ENCODE measurements around the gene CCL16.

DNA sequence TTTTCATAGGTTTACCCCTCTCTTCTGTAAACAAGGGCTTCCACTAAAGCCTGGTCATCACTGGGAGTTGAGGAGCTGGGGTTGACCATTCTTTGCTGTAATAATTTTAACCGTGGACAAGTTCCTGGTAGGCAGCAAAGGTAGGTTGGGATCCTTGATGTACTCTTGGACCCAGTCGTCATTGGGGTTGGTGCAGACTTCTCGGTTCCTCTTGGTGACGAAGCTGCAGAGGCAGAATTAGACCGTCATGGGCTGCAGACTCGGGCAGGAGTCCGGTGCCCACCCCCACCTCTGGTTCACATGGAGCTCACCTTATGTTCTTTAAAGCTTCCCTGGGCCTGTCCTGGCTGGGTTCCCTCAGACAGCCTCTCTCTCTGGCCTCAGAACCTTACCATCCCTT lies 3.8 kb downstream of the CCL16 start:
- TF ChIP-seq POLR2A (IDR thresholded peaks at IDR 0.05; ENCODE audit: low read length) (no peak), GATA1 (IDR thresholded peaks at IDR 0.05; ENCODE audit: low read depth, low read length) (no peak)

Measured in erythroblast (primary cell).